ENCODE data around the gene CEP135. TPM values are rescaled to one million over a fixed set of nuclear protein-coding genes. Genes with fewer than 3 reads are reported as not detected.
"Not testable (repeated sequence)": the region's sequence is repeated elsewhere in the genome, so short reads cannot be mapped to it uniquely, and the experiment has no call there.

CEP135 gene
- total RNA-seq, 2 donors from 2014 or later: 4.0 to 7.3 TPM

DNA sequence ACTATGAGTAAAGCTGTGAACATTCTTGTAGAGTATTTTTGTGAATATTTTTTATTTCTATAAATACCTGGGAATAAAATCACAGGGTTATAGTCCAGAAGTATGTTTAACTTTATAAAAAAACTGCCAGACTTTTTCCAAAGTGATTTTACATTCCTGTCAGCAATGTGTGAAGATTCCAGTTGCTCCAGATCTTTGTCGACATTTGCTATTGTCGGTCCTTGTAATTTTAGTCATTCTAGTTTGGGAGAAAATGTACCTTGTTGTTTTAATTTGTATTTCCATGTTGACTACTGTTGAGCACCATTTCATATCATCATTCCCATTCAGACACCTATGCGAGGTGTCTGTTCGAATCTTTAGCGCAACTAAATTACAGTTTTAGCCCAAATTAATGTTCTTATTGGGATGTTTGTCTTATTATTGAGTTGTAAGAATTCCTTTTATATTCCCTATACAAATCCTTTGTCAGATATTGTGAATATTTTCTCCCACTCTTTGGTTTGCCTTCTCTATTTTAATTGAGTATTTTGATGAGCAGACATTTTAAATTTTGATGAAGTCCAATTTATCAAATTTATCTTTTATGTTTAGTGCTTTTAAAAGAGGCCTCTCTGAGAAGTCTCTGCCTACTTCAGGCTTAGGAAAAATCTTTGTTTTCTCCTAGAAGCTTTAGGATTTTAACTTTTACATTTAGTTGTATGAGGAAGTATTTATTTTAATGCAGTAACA lies 2.6 kb downstream of the CEP135 start:
- TF ChIP-seq CTCF (IDR thresholded peaks at IDR 0.05): no peak
- DNase-seq: no peak
- Histone ChIP-seq H3K4me3 (no peak overlapping the region), H3K9ac (ENCODE audit: low read depth in 2 of 2, low read length in 2 of 2) (no peak overlapping the region), H3K27me3 (no peaks in the 10 kb centered on the region), H3K27ac (no peak overlapping the region), H3K4me1 (no peaks in the 10 kb centered on the region), H3K36me3 (no peaks in the 10 kb centered on the region), H3K9me3 (no peaks in the 10 kb centered on the region)
- intact Hi-C loops (cut with DNase I): no loop called here

DNA sequence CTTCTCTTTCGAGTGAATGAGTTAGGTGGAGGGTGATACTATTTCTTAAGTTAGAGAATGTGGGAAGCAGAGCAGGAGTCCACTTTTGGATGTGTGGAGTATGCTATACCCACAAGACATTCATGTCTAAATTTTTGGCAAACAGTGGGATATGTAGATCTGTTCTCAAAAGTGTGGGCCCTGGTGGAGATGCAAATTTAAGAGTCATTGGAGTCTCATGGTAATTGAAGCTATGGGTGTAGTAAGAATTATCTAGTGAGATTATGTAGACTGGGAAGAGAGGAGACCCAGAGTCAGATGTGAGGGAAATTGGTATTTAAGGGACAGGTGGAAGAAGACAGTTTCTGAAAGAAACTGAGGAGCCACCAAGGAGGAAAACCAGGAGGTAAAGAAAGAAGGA lies 7.0 kb downstream of the CEP135 start:
- Histone ChIP-seq H3K4me1 (no peaks in the 10 kb centered on the region), H3K9me3 (no peaks in the 10 kb centered on the region), H3K36me3 (no peaks in the 10 kb centered on the region), H3K27me3 (no peaks in the 10 kb centered on the region), H3K27ac (no peak overlapping the region), H3K9ac (ENCODE audit: low read depth in 2 of 2, low read length in 2 of 2) (no peak overlapping the region), H3K4me3 (no peak overlapping the region)
- TF ChIP-seq CTCF (IDR thresholded peaks at IDR 0.05): no peak
- DNase-seq: no peak
- intact Hi-C loops (cut with DNase I): no loop called here

GRCh38 chr4:55959655-55960054 lies 10.9 kb downstream of the CEP135 start:
- Histone ChIP-seq H3K27me3 (no peaks in the 10 kb centered on the region), H3K4me3 (no peak overlapping the region), H3K36me3 (no peaks in the 10 kb centered on the region), H3K9me3 (no peaks in the 10 kb centered on the region), H3K27ac (no peak overlapping the region), H3K9ac (ENCODE audit: low read depth in 2 of 2, low read length in 2 of 2) (no peak overlapping the region), H3K4me1 (no peaks in the 10 kb centered on the region)
- no peak for TF ChIP-seq CTCF (IDR thresholded peaks at IDR 0.05)
- no peak for DNase-seq
- intact Hi-C loops (cut with DNase I): no loop called here

- H3K4me3 ChIP-seq: no peak overlapping the region
- no peak for TF ChIP-seq CTCF (IDR thresholded peaks at IDR 0.05)
- intact Hi-C loops (cut with DNase I): no loop called here
- no peaks in the 10 kb centered on the region for H3K4me1 ChIP-seq
- no peak overlapping the region for H3K9ac ChIP-seq (ENCODE audit: low read depth in 2 of 2, low read length in 2 of 2)
- H3K9me3 ChIP-seq: no peaks in the 10 kb centered on the region
- H3K27me3 ChIP-seq: no peaks in the 10 kb centered on the region
- no peak for DNase-seq
- H3K36me3 ChIP-seq: no peaks in the 10 kb centered on the region
- H3K27ac ChIP-seq: no peak overlapping the region
Observed at GRCh38 chr4:55964046-55964445, 15.3 kb downstream of the CEP135 start.

- Histone ChIP-seq H3K4me1 (no peaks in the 10 kb centered on the region), H3K27me3 (no peaks in the 10 kb centered on the region), H3K27ac (no peak overlapping the region), H3K9me3 (no peaks in the 10 kb centered on the region), H3K36me3 (no peaks in the 10 kb centered on the region), H3K9ac (ENCODE audit: low read depth in 2 of 2, low read length in 2 of 2) (no peak overlapping the region), H3K4me3 (no peak overlapping the region)
- intact Hi-C loops (cut with DNase I): no loop called here
- DNase-seq: no peak
- TF ChIP-seq CTCF (IDR thresholded peaks at IDR 0.05): no peak
Observed at GRCh38 chr4:55965585-55965984, 16.8 kb downstream of the CEP135 start.

DNA sequence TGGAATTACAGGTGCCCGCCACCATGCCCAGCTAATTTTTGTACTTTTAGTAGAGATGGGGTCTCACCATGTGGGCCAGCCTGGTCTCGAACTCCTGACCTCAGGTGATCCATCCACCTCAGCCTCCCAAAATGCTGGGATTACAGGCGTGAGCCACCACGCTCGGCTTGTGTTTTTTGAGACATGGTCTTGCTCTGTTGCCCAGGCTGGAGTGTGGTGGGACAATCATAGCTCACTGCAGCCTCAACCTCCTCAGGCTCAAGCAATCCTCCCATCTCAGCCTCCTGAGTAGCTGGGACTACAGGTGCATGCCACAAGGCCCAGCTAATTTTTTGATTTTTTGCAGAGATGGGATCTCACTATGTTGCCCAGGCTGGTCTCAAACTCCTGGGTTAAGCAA lies 17.6 kb downstream of the CEP135 start:
- H3K27me3 ChIP-seq; DNase-seq; H3K27ac ChIP-seq; intact Hi-C loops (cut with DNase I); H3K4me1 ChIP-seq; H3K4me3 ChIP-seq; H3K36me3 ChIP-seq; H3K9ac ChIP-seq (ENCODE audit: low read depth in 2 of 2, low read length in 2 of 2); H3K9me3 ChIP-seq: not testable (repeated sequence)

Data from colonic mucosa (tissue), 4 donors.